ENCODE measurements around the gene EBF4. TPM values are rescaled to one million over a fixed set of nuclear protein-coding genes. Genes with fewer than 3 reads are reported as not detected.

EBF4 gene
- total RNA-seq, 1 experiment from 2014 or later = 11.4 TPM

GRCh38 chr20:2745936-2746635 is 53.5 kb downstream of the EBF4 start:
- TF ChIP-seq TCF7L2 (IDR thresholded peaks at IDR 0.05; ENCODE audit: borderline replicate concordance, extremely low read depth, insufficient read depth, insufficient read length) (no peak), YY1 (IDR thresholded peaks at IDR 0.05; ENCODE audit: extremely low read depth, insufficient replicate concordance, low read depth, low read length) (no peak), SP1 (IDR thresholded peaks at IDR 0.05; ENCODE audit: low read depth) (no peak), ZNF274 (IDR thresholded peaks at IDR 0.05; ENCODE audit: low read depth, low read length) (no peak), CEBPB (IDR thresholded peaks at IDR 0.05; ENCODE audit: low read depth) (no peak), CTCF (IDR thresholded peaks at IDR 0.05 in 2 of 3, conservative IDR thresholded peaks at IDR 0.05 in 1 of 3; ENCODE audit: borderline replicate concordance in 1 of 3, insufficient read depth in 1 of 3, low read depth in 2 of 3, low read length in 2 of 3) (no peak), ZBTB33 (IDR thresholded peaks at IDR 0.05; ENCODE audit: extremely low read depth, insufficient replicate concordance, low read length) (no peak), FOSL1 (IDR thresholded peaks at IDR 0.05; ENCODE audit: low read depth) (no peak), EZH2 (IDR thresholded peaks at IDR 0.05) (no peak), EGR1 (IDR thresholded peaks at IDR 0.05; ENCODE audit: low read depth) (no peak), POLR2AphosphoS5 (IDR thresholded peaks at IDR 0.05; ENCODE audit: low read depth, low read length) (no peak), POLR2A (IDR thresholded peaks at IDR 0.05; ENCODE audit: borderline replicate concordance, extremely low read depth, insufficient read depth, insufficient read length) (no peak)
- Histone ChIP-seq H3K4me3 (replicated peaks in 1 of 2; ENCODE audit: low read depth in 1 of 2, low read length in 2 of 2) (no peak overlapping the region), H3K27me3 (ENCODE audit: insufficient read depth, low read length) (no peaks in the 10 kb centered on the region), H2AFZ (ENCODE audit: low read depth, low read length, poor library complexity, severe bottlenecking) (no peak overlapping the region), H4K20me1 (ENCODE audit: insufficient read depth) (no peaks in the 10 kb centered on the region), H3K36me3 (ENCODE audit: control insufficient read depth in 1 of 2, insufficient read depth in 2 of 2, low read length in 2 of 2) (no peaks in the 10 kb centered on the region), H3K9ac (ENCODE audit: low read length) (no peak overlapping the region), H3K27ac (ENCODE audit: low read depth, low read length) (no peak overlapping the region), H3K79me2 (ENCODE audit: insufficient read depth, low read length) (no peaks in the 10 kb centered on the region), H3K9me2 (ENCODE audit: insufficient read depth) (no peaks in the 10 kb centered on the region), H3K9me3 (ENCODE audit: control insufficient read depth in 1 of 2, insufficient read depth in 1 of 2, low read depth in 1 of 2, low read length in 2 of 2) (no peaks in the 10 kb centered on the region), H3K4me2 (ENCODE audit: low read length) (no peak overlapping the region), H3K4me1 (ENCODE audit: control insufficient read depth in 1 of 2, insufficient read depth in 2 of 2, low read length in 2 of 2) (peaks cover 0 to 8% of the 10 kb centered on the region in 2 experiments; a peak in 2 of 4 replicates)
- no TSS peak for BruUV-seq (replicated peaks)
- ATAC-seq = no peak
- intact Hi-C loops (cut with micrococcal nuclease) = no loop called here
- DNase-seq (ENCODE audit: low read depth, low spot score) = no peak
- ChIA-PET CTCF (no interaction called here), RAD21 (ENCODE audit: low non-redundant PET in 1 of 2, low total read pairs in 2 of 2, uncharacterized antibody in 2 of 2, unreplicated experiment in 2 of 2) (no interaction called here), POLR2A (no interaction called here)
